HCT116 (cell line): Measurements from ENCODE around the gene PRSS53. TPM values are rescaled to one million over a fixed set of nuclear protein-coding genes. Genes with fewer than 3 reads are reported as not detected.
A peak's percentile ranks its signal among the peaks of the same experiment; 100 is the strongest.

ENCODE experiments used
- ATAC-seq: fragments of 200-7000 bp; cut with Tn5 transposase; 2 replicates; pipeline ENCODE4 v1.9.1; 2020; ENCODE audit warnings: mild to moderate bottlenecking, moderate library complexity
- BruUV-seq: library from RNA; stranded (reverse); fragments of 400-500 nt; replicated peaks from 2 replicates; lab custom pipeline; 2021; lab: Mats Ljungman, UMichigan
- CTCF ChIA-PET: fragments of 300-600 bp; sonication (Branson Sonifier 250); formaldehyde crosslinking; loops from one replicate; lab custom pipeline; 2021; ENCODE audit warnings: antibody characterized with exemption; lab: Charles Lee
- POLR2A ChIA-PET: fragments of 300-600, 350-600 bp; sonication (Branson Sonifier 250); formaldehyde crosslinking; loops from one replicate; lab custom pipeline; 2021; ENCODE audit warnings: antibody characterized with exemption; lab: Charles Lee
- RAD21 ChIA-PET, 2 experiments: fragments of 300-600 bp; sonication (Branson Sonifier 250); formaldehyde crosslinking; loops; one replicate each; lab custom pipeline; 2023; ENCODE audit warnings: low total read pairs in 2 of 2; ENCODE audit not compliant: uncharacterized antibody in 2 of 2, unreplicated experiment in 2 of 2, low non-redundant PET in 1 of 2; lab: Charles Lee
- DNase-seq: peaks from one replicate; pipeline ENCODE4 v3.0.0-alpha.2; 2010; ENCODE audit warnings: low read depth, low spot score
- H2AFZ ChIP-seq: fragments of 200-600 bp; shearing (Covaris generic), sonication (generic); 2 replicates; pipeline ENCODE4 v1.6.1; 2017; ENCODE audit warnings: low read depth, mixed run types, mixed read lengths, antibody characterized with exemption, low read length; ENCODE audit not compliant: poor library complexity, severe bottlenecking
- H3K27ac ChIP-seq: 2 replicates; pipeline ENCODE4 v1.5.1; 2012; ENCODE audit warnings: low read depth, low read length
- H3K27me3 ChIP-seq: fragments of 200-600 bp; sonication (generic); 2 replicates; pipeline ENCODE4 v1.6.1; 2016; ENCODE audit warnings: mixed run types, low read length, mixed read lengths; ENCODE audit not compliant: insufficient read depth
- H3K36me3 ChIP-seq, 2 experiments: fragments of 200-500 bp in 1 of 2; fragments of 200-600 bp in 1 of 2; sonication (Bioruptor generic) in 1 of 2; sonication (generic) in 1 of 2; 2 replicates each; pipeline versions ENCODE4 v1.5.1 to v1.6.1; 2014 to 2016; ENCODE audit warnings: low read length in 2 of 2, inconsistent platforms in 1 of 2, mixed read lengths in 1 of 2, mixed run types in 1 of 2; ENCODE audit not compliant: insufficient read depth in 2 of 2, control insufficient read depth in 1 of 2
- H3K4me1 ChIP-seq, 2 experiments: fragments of 200-600 bp in 1 of 2; sonication (generic) in 1 of 2; 2 replicates each; pipeline versions ENCODE4 v1.5.1 to v1.6.1; 2012 to 2017; ENCODE audit warnings: low read length in 2 of 2, inconsistent platforms in 1 of 2, mild to moderate bottlenecking in 1 of 2, mixed read lengths in 1 of 2, mixed run types in 1 of 2, moderate library complexity in 1 of 2; ENCODE audit not compliant: insufficient read depth in 2 of 2, control insufficient read depth in 1 of 2
- H3K4me2 ChIP-seq: fragments of 200-600 bp; sonication (generic); 2 replicates; pipeline ENCODE4 v1.6.1; 2017; ENCODE audit warnings: mixed run types, low read length, mixed read lengths
- H3K4me3 ChIP-seq, 2 experiments: fragments of 200-600 bp in 1 of 2; sonication (generic) in 1 of 2; replicated peaks in 1 of 2; 2 replicates each; pipeline ENCODE4 v1.5.1; 2011 to 2016; ENCODE audit warnings: low read length in 2 of 2, control low read depth in 1 of 2, low read depth in 1 of 2, mild to moderate bottlenecking in 1 of 2, mixed read lengths in 1 of 2, mixed run types in 1 of 2
- H3K79me2 ChIP-seq: fragments of 200-600 bp; sonication (generic); 2 replicates; pipeline ENCODE4 v1.6.1; 2017; ENCODE audit warnings: mild to moderate bottlenecking, mixed run types, low read length, moderate library complexity, mixed read lengths; ENCODE audit not compliant: insufficient read depth
- H3K9ac ChIP-seq: fragments of 200-600 bp; sonication (generic); 2 replicates; pipeline ENCODE4 v1.6.1; 2016; ENCODE audit warnings: low read length, mixed read lengths
- H3K9me2 ChIP-seq: fragments of 200-600 bp; sonication (generic), shearing (Covaris generic); 2 replicates; pipeline ENCODE4 v1.6.1; 2017; ENCODE audit warnings: mixed run types, mild to moderate bottlenecking, moderate library complexity; ENCODE audit not compliant: insufficient read depth
- H3K9me3 ChIP-seq, 2 experiments: fragments of 200-500 bp in 1 of 2; fragments of 200-600 bp in 1 of 2; sonication (Bioruptor generic) in 1 of 2; sonication (generic) in 1 of 2; 2 replicates each; pipeline ENCODE4 v1.6.1; 2014 to 2017; ENCODE audit warnings: low read length in 2 of 2, mixed read lengths in 2 of 2, inconsistent platforms in 1 of 2, low read depth in 1 of 2, mild to moderate bottlenecking in 1 of 2, mixed run types in 1 of 2, moderate library complexity in 1 of 2; ENCODE audit not compliant: control insufficient read depth in 1 of 2, insufficient read depth in 1 of 2
- H4K20me1 ChIP-seq: fragments of 200-600 bp; sonication (generic), shearing (Covaris generic); 2 replicates; pipeline ENCODE4 v1.6.1; 2017; ENCODE audit warnings: mixed run types, mild to moderate bottlenecking, moderate library complexity; ENCODE audit not compliant: insufficient read depth
- ATF3 ChIP-seq: IDR thresholded peaks from 2 replicates; pipeline ENCODE4 v1.6.1; 2012
- CBX3 ChIP-seq: IDR thresholded peaks from 2 replicates; pipeline ENCODE4 v1.6.1; 2012; ENCODE audit warnings: low read depth
- CTCF ChIP-seq, 3 experiments: fragments of 200-600 bp in 1 of 3; sonication (generic) in 1 of 3; IDR thresholded peaks in 2 of 3; conservative IDR thresholded peaks in 1 of 3; 2 replicates each; pipeline ENCODE4 v1.5.1; 2012 to 2017; ENCODE audit warnings: low read depth in 2 of 3, low read length in 2 of 3, antibody characterized with exemption in 1 of 3, borderline replicate concordance in 1 of 3, control low read depth in 1 of 3, mild to moderate bottlenecking in 1 of 3, mixed read lengths in 1 of 3, mixed run types in 1 of 3, moderate library complexity in 1 of 3; ENCODE audit not compliant: insufficient read depth in 1 of 3
- ELF1 ChIP-seq: IDR thresholded peaks from 2 replicates; pipeline ENCODE4 v1.6.1; 2012; ENCODE audit warnings: low read depth, borderline replicate concordance
- EZH2 ChIP-seq: fragments of 200-600 bp; sonication (generic); IDR thresholded peaks from 2 replicates; pipeline ENCODE4 v1.6.1; 2017; ENCODE audit warnings: antibody characterized with exemption, mixed run types
- FOSL1 ChIP-seq: IDR thresholded peaks from 2 replicates; pipeline ENCODE4 v1.6.1; 2012; ENCODE audit warnings: low read depth
- SIN3A ChIP-seq: IDR thresholded peaks from 2 replicates; pipeline ENCODE4 v1.6.1; 2012; ENCODE audit warnings: low read depth
- SP1 ChIP-seq: IDR thresholded peaks from 2 replicates; pipeline ENCODE4 v1.6.1; 2012; ENCODE audit warnings: low read depth
- YY1 ChIP-seq: IDR thresholded peaks from 2 replicates; pipeline ENCODE4 v1.6.1; 2011; ENCODE audit warnings: low read length, low read depth, moderate library complexity, mild to moderate bottlenecking; ENCODE audit not compliant: insufficient replicate concordance; ENCODE audit errors: extremely low read depth
- intact Hi-C: fragments of 100-400 bp; cut with micrococcal nuclease; formaldehyde crosslinking; loops from 2 replicates; pipeline ENCODE4 v1.10.0; 2022
- total RNA-seq: library from RNA; stranded (reverse); gene quantifications from one replicate; pipeline ENCODE4 v1.2.1, GENCODE V29; 2021; ENCODE audit not compliant: unreplicated experiment
- TF ChIP-seq, protein P1 (sequence below): IDR thresholded peaks from 2 replicates; pipeline ENCODE4 v1.6.1; 2011; ENCODE audit warnings: mild to moderate bottlenecking, low read length, moderate library complexity; ENCODE audit not compliant: insufficient replicate concordance; ENCODE audit errors: extremely low read depth
- TF ChIP-seq, protein P2 (sequence below): IDR thresholded peaks from 2 replicates; pipeline ENCODE4 v1.6.1; 2012

PRSS53 gene
- total RNA-seq, 1 experiment from 2014 or later = 11.6 TPM

- Histone ChIP-seq H3K27me3 (no peaks in the 10 kb centered on the region), H2AFZ (no peak overlapping the region), H3K27ac (no peak overlapping the region), H3K4me3 (no peak overlapping the region), H3K36me3 (no peaks in the 10 kb centered on the region), H3K9ac (no peak overlapping the region), H3K4me2 (no peak overlapping the region), H4K20me1 (no peaks in the 10 kb centered on the region), H3K79me2 (no peaks in the 10 kb centered on the region), H3K4me1 (peaks cover 15 to 23% of the 10 kb centered on the region in 2 experiments), H3K9me2 (no peaks in the 10 kb centered on the region), H3K9me3 (no peaks in the 10 kb centered on the region)
- TF ChIP-seq FOSL1 = no peak
- TF ChIP-seq CTCF (IDR thresholded peaks at IDR 0.05 in 2 of 3, conservative IDR thresholded peaks at IDR 0.05 in 1 of 3; ENCODE audit: borderline replicate concordance in 1 of 3, insufficient read depth in 1 of 3, low read depth in 2 of 3, low read length in 2 of 3) = no peak
- TF ChIP-seq ATF3 = no peak
- 0 out of 2 replicates have a peak, but pooled peaks have one; percentile 24 for TF ChIP-seq CBX3
- no peak for TF ChIP-seq ELF1
- TF ChIP-seq, protein P1, sequence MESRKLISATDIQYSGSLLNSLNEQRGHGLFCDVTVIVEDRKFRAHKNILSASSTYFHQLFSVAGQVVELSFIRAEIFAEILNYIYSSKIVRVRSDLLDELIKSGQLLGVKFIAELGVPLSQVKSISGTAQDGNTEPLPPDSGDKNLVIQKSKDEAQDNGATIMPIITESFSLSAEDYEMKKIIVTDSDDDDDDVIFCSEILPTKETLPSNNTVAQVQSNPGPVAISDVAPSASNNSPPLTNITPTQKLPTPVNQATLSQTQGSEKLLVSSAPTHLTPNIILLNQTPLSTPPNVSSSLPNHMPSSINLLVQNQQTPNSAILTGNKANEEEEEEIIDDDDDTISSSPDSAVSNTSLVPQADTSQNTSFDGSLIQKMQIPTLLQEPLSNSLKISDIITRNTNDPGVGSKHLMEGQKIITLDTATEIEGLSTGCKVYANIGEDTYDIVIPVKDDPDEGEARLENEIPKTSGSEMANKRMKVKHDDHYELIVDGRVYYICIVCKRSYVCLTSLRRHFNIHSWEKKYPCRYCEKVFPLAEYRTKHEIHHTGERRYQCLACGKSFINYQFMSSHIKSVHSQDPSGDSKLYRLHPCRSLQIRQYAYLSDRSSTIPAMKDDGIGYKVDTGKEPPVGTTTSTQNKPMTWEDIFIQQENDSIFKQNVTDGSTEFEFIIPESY = no peak
- TF ChIP-seq SIN3A = no peak
- TF ChIP-seq EZH2 = no peak
- TF ChIP-seq SP1 = no peak
- TF ChIP-seq, protein P2, sequence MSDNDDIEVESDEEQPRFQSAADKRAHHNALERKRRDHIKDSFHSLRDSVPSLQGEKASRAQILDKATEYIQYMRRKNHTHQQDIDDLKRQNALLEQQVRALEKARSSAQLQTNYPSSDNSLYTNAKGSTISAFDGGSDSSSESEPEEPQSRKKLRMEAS = no peak
- TF ChIP-seq YY1 = peak; percentile 59
- intact Hi-C loops = loop anchor here (10.0 kb wide), 1 partner anchor 145 kb away; the partner anchor contains the start of gene SETD1A
- no peak for ATAC-seq
- DNase-seq = no peak
- ChIA-PET RAD21 (no interaction called here), CTCF (interaction anchor here (1.5 kb wide), 1 partner anchor 42 kb away, joined by 3 read pairs; no protein-coding TSS in a partner anchor), POLR2A (interaction anchor here (0.7 to 3.5 kb wide), 3 partner anchors 17 to 408 kb away, joined by 3 to 14 read pairs (median 4); partner anchors contain the start of genes KAT8, RUSF1, ZNF646 and ZNF668)
- BruUV-seq = no TSS peak
Measured at GRCh38 chr16:31099860-31100638, 11.3 kb upstream of the PRSS53 start.
